Spleen (tissue), 11 donors: ENCODE measurements around the gene GADL1. TPM values are rescaled to one million over a fixed set of nuclear protein-coding genes. Genes with fewer than 3 reads are reported as not detected.

Source experiments
- DNase-seq: peaks from one replicate; pipeline ENCODE4 v3.0.0-alpha.2; 2020
- H3K27ac ChIP-seq, 8 donors: fragments of 200-600 bp; sonication (generic) in 7 of 8; 1 replicate in 4 of 8; 2 replicates in 4 of 8; pipeline versions ENCODE4 v1.5.0 to v1.8.0; 2016 to 2021; ENCODE audit warnings: inconsistent platforms in 4 of 8, mild to moderate bottlenecking in 4 of 8, moderate library complexity in 1 of 8
- H3K27me3 ChIP-seq, 7 donors: fragments of 200-600 bp; sonication (generic) in 6 of 7; replicated peaks in 1 of 7; 1 replicate in 4 of 7; 2 replicates in 3 of 7; pipeline versions ENCODE4 v1.5.0 to v1.8.0; 2016 to 2021; ENCODE audit warnings: inconsistent platforms in 3 of 7, mild to moderate bottlenecking in 1 of 7
- H3K36me3 ChIP-seq, 6 donors: fragments of 200-600 bp; sonication (generic) in 5 of 6; 1 replicate in 4 of 6; 2 replicates in 2 of 6; pipeline versions ENCODE4 v1.5.0 to v1.8.0; 2016 to 2021; ENCODE audit warnings: inconsistent platforms in 2 of 6
- H3K4me1 ChIP-seq, 6 donors: fragments of 200-600 bp; sonication (generic) in 5 of 6; 1 replicate in 3 of 6; 2 replicates in 3 of 6; pipeline versions ENCODE4 v1.5.0 to v1.8.0; 2016 to 2021; ENCODE audit warnings: inconsistent platforms in 3 of 6
- H3K4me3 ChIP-seq, 8 donors: fragments of 200-600 bp; sonication (generic) in 7 of 8; 1 replicate in 4 of 8; 2 replicates in 4 of 8; pipeline versions ENCODE4 v1.5.0 to v1.8.0; 2016 to 2021; ENCODE audit warnings: inconsistent platforms in 4 of 8, mild to moderate bottlenecking in 4 of 8, moderate library complexity in 2 of 8
- H3K9me3 ChIP-seq, 8 donors: fragments of 200-600 bp; sonication (generic) in 7 of 8; 1 replicate in 4 of 8; 2 replicates in 4 of 8; pipeline versions ENCODE4 v1.5.0 to v1.8.0; 2016 to 2021; ENCODE audit warnings: inconsistent platforms in 4 of 8
- POLR2A ChIP-seq, 3 donors: fragments of 450-650 bp; IDR thresholded peaks; one replicate each; pipeline ENCODE4 v1.5.1; 2017; ENCODE audit warnings: antibody characterized with exemption in 3 of 3, mild to moderate bottlenecking in 1 of 3
- POLR2AphosphoS5 ChIP-seq, 3 donors: sonication (generic); formaldehyde crosslinking; IDR thresholded peaks; one replicate each; pipeline ENCODE4 v1.5.1; 2017; ENCODE audit warnings: antibody characterized with exemption in 3 of 3
- WGBS, 5 donors: extraction: QIAGEN DNeasy Blood & Tissue Kit in 3 of 5; methylation state at CpG; one replicate each; pipeline versions ENCODE4 v1.1.5 to v1.1.7; 2013 to 2018; 5-methylcytosine and 5-hydroxymethylcytosine counted together
- intact Hi-C: fragments of 100-400 bp; cut with DNase I; formaldehyde crosslinking; loops from one replicate; pipeline ENCODE4 v1.15.0; 2023; ENCODE audit warnings: low total_unique reads
- polyA plus RNA-seq, 3 donors: library from polyadenylated mRNA; stranded (reverse); fragments of 200-250 nt; gene quantifications; one replicate each; pipeline ENCODE4 v1.2.1, GENCODE V29; 2013
- total RNA-seq, 7 donors: library from RNA; depleted of rRNA in 3 of 7; stranded (reverse); fragments of >200 nt in 3 of 7; fragmentation: NEBNext Ultra II Directional in 4 of 7; extraction: Animal tissue kit (Norgen Biotek cat#: 25700) in 4 of 7; gene quantifications; one replicate each; pipeline versions ENCODE4 v1.1.0 to v1.2.1, GENCODE V29; 2016 to 2021
- TF ChIP-seq, protein P1 (sequence below), 11 experiments: fragments of 200-600 bp in 7 of 11; fragments of 450-650 bp in 4 of 11; sonication (generic) in 4 of 11; IDR thresholded peaks in 8 of 11; conservative IDR thresholded peaks in 3 of 11; 1 replicate in 7 of 11; 2 replicates in 4 of 11; pipeline versions ENCODE4 v1.4.0 to v1.8.0; 2016 to 2021; ENCODE audit warnings: antibody characterized with exemption in 11 of 11, inconsistent platforms in 4 of 11, mild to moderate bottlenecking in 1 of 11
- donor health status: healthy with polysubstance abuse.
- donor health status: DM: no; HTN: no; CAD: no; lungs with moderate emphysema.
- donor health status: DM: no; HTN: no; CAD: no.
- donor health status: Bipolar disorder and iron deficiency.
- donor health status: healthy.
- donor health status: DM: no; HTN: no; CAD: no.
- donor health status: DM: yes; HTN: yes; CAD: no.

The GADL1 gene
- total and polyA plus RNA-seq, 10 donors, result 0.02 to 0.16 (median 0.08) TPM; not detected in 6

DNA sequence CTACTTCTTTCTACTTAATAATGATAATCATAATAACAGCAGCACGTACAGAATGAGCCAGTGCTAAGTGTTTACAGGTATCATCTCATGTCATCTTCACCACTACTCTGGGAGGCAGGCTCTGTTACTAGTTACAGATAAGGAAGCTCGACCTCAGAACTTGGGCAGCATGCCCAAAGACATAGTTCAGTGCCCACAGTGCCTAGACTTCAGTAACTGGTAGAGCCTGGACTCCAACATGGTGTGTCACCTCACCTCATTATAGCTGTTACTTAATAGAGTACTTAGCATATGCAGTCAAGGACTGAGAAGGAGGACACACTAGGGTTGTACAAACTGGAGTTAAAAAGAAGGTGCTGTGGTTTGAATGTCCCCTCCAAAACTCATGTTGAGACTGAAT is 7.6 kb downstream of the GADL1 start:
- no peak overlapping the region for H3K4me3 ChIP-seq
- DNase-seq, result no peak
- 72 to 90% (median 77%) methylated on average over 2 of the region's 2 CpGs for WGBS, 5 donors
- H3K9me3 ChIP-seq, result no peaks in the 10 kb centered on the region
- intact Hi-C loops, result no loop called here
- H3K36me3 ChIP-seq, result no peaks in the 10 kb centered on the region
- no peaks in the 10 kb centered on the region for H3K4me1 ChIP-seq
- no peak overlapping the region for H3K27ac ChIP-seq
- peaks cover 0 to 9% (median 0%) of the 10 kb centered on the region in 7 donors for H3K27me3 ChIP-seq
- no peak for TF ChIP-seq POLR2AphosphoS5 (IDR thresholded peaks at IDR 0.05)
- TF ChIP-seq, protein P1, sequence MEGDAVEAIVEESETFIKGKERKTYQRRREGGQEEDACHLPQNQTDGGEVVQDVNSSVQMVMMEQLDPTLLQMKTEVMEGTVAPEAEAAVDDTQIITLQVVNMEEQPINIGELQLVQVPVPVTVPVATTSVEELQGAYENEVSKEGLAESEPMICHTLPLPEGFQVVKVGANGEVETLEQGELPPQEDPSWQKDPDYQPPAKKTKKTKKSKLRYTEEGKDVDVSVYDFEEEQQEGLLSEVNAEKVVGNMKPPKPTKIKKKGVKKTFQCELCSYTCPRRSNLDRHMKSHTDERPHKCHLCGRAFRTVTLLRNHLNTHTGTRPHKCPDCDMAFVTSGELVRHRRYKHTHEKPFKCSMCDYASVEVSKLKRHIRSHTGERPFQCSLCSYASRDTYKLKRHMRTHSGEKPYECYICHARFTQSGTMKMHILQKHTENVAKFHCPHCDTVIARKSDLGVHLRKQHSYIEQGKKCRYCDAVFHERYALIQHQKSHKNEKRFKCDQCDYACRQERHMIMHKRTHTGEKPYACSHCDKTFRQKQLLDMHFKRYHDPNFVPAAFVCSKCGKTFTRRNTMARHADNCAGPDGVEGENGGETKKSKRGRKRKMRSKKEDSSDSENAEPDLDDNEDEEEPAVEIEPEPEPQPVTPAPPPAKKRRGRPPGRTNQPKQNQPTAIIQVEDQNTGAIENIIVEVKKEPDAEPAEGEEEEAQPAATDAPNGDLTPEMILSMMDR (IDR thresholded peaks at IDR 0.05 in 8 of 11, conservative IDR thresholded peaks at IDR 0.05 in 3 of 11), result no peak
- no peak for TF ChIP-seq POLR2A (IDR thresholded peaks at IDR 0.05)

DNA sequence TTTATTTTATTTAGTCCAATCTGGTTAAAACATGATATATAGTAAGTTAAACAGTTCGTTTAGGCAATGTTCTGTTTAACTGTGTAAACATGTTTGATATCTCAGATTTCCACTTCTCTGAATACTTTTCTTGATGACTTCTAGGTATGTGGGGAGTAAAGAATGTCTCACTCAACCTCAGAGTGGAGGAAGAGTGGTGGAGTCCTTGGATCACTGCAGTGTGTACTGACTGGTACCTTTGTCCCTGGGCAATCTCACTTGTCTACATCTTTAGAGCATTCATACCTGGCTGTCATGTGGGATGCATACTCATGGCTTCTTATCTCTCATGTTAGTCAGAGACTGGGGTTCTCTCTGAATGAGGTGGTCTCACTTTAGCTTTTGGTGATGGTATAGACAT is 15.6 kb downstream of the GADL1 start:
- H3K9me3 ChIP-seq, result peaks cover 0 to 12% (median 4%) of the 10 kb centered on the region in 8 donors
- intact Hi-C loops, result no loop called here
- WGBS, 5 donors, result 72 to 95% (median 92%) methylated on average over 1 of the region's 1 CpG
- no peak overlapping the region for H3K27ac ChIP-seq
- H3K36me3 ChIP-seq, result no peaks in the 10 kb centered on the region
- no peak overlapping the region for H3K4me3 ChIP-seq
- H3K27me3 ChIP-seq, result no peaks in the 10 kb centered on the region
- no peaks in the 10 kb centered on the region for H3K4me1 ChIP-seq
- TF ChIP-seq POLR2A (IDR thresholded peaks at IDR 0.05) (no peak), POLR2AphosphoS5 (IDR thresholded peaks at IDR 0.05) (no peak)
- TF ChIP-seq, protein P1 (IDR thresholded peaks at IDR 0.05 in 8 of 11, conservative IDR thresholded peaks at IDR 0.05 in 3 of 11), result no peak
- no peak for DNase-seq

DNA sequence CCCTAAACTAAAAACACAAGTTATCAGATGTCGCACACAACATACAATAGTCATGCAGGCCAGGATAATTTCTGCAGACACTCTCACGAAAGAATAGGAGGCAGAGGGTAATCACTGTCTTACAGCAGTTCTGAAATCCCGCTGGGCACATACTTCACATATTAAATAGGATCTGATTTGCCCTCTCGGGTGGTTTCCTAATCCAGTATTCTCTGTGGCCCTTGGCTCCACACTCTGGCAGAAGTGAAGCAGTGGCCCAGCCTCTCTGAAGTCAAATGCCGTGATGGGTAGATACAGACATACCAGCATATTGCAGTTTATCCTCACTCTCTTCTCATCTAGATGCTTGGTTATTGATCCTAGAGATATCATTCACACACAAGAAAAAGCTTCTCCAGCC is 19.0 kb downstream of the GADL1 start:
- DNase-seq, result no peak
- WGBS, 5 donors, result 90 to 97% (median 91%) methylated on average over 5 of the region's 5 CpGs
- no peaks in the 10 kb centered on the region for H3K36me3 ChIP-seq
- no peaks in the 10 kb centered on the region for H3K4me1 ChIP-seq
- H3K9me3 ChIP-seq, result peaks cover 0 to 8% (median 2%) of the 10 kb centered on the region in 8 donors
- intact Hi-C loops, result no loop called here
- no peak overlapping the region for H3K27ac ChIP-seq
- TF ChIP-seq, protein P1 (IDR thresholded peaks at IDR 0.05 in 8 of 11, conservative IDR thresholded peaks at IDR 0.05 in 3 of 11), result no peak
- TF ChIP-seq POLR2A (IDR thresholded peaks at IDR 0.05), result no peak
- TF ChIP-seq POLR2AphosphoS5 (IDR thresholded peaks at IDR 0.05), result no peak
- H3K4me3 ChIP-seq, result no peak overlapping the region
- H3K27me3 ChIP-seq, result no peaks in the 10 kb centered on the region

DNA sequence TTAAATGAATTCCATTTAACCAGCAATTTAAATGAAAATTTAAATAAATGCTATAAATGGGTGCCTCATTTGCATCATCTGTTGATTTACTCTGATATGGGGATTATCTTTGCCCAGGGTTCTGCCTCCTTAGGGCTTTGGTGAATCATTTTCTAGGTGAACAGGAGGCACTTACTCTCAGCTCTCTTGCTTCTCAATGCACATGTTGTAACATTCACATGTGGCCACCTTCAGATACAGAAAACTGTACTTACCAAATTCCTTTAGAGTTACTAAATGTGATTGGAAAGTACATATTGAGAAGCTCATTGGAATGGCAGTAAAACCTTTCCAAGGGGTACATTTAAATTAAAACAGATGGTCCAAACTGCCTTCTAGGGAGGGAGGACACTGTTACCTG is 20.8 kb downstream of the GADL1 start:
- intact Hi-C loops, result no loop called here
- Histone ChIP-seq H3K4me1 (no peaks in the 10 kb centered on the region), H3K27me3 (no peaks in the 10 kb centered on the region), H3K4me3 (no peak overlapping the region), H3K9me3 (no peaks in the 10 kb centered on the region), H3K27ac (no peak overlapping the region), H3K36me3 (no peaks in the 10 kb centered on the region)
- DNase-seq, result no peak
- no peak for TF ChIP-seq POLR2A (IDR thresholded peaks at IDR 0.05)
- TF ChIP-seq POLR2AphosphoS5 (IDR thresholded peaks at IDR 0.05), result no peak
- TF ChIP-seq, protein P1 (IDR thresholded peaks at IDR 0.05 in 8 of 11, conservative IDR thresholded peaks at IDR 0.05 in 3 of 11), result no peak
